Osteoblast (primary cell): ENCODE data around the gene PRIMPOL. TPM values are rescaled to one million over a fixed set of nuclear protein-coding genes. Genes with fewer than 3 reads are reported as not detected.

Experiments used
- DNase-seq: peaks from one replicate; pipeline ENCODE4 v3.0.0; 2011; ENCODE audit warnings: low spot score, mixed read lengths; ENCODE audit not compliant: insufficient read length; ENCODE audit errors: missing footprints
- H2AFZ ChIP-seq: 2 replicates; pipeline ENCODE4 v1.6.0; 2011; ENCODE audit warnings: mild to moderate bottlenecking, low read length
- H3K27ac ChIP-seq: 2 replicates; pipeline ENCODE4 v1.5.1; 2011; ENCODE audit warnings: mild to moderate bottlenecking, low read depth, low read length, moderate library complexity
- H3K27me3 ChIP-seq: 2 replicates; pipeline ENCODE4 v1.6.0; 2012; ENCODE audit warnings: mild to moderate bottlenecking, control low read depth, inconsistent platforms, low read length, moderate library complexity; ENCODE audit not compliant: insufficient read depth
- H3K36me3 ChIP-seq: 2 replicates; pipeline ENCODE4 v1.5.1; 2011; ENCODE audit warnings: mild to moderate bottlenecking, low read length, control low read depth, moderate library complexity; ENCODE audit not compliant: insufficient read depth
- H3K4me1 ChIP-seq: 2 replicates; pipeline ENCODE4 v1.5.1; 2011; ENCODE audit warnings: mild to moderate bottlenecking, low read length, control low read depth, moderate library complexity; ENCODE audit not compliant: insufficient read depth
- H3K4me2 ChIP-seq: 2 replicates; pipeline ENCODE4 v1.6.0; 2011; ENCODE audit warnings: mild to moderate bottlenecking, low read length; ENCODE audit not compliant: insufficient read depth
- H3K4me3 ChIP-seq: fragments of 200-600 bp; sonication (generic); 3 replicates; pipeline ENCODE4 v1.5.1; 2012; ENCODE audit warnings: mild to moderate bottlenecking, low read length, inconsistent platforms; ENCODE audit not compliant: insufficient read depth
- H3K79me2 ChIP-seq: 2 replicates; pipeline ENCODE4 v1.6.0; 2012; ENCODE audit warnings: mild to moderate bottlenecking, low read length, control low read depth, inconsistent platforms; ENCODE audit not compliant: insufficient read depth
- H3K9me3 ChIP-seq: 2 replicates; pipeline ENCODE4 v1.5.1; 2011; ENCODE audit warnings: low read depth, low read length, control low read depth
- H4K20me1 ChIP-seq: 2 replicates; pipeline ENCODE4 v1.6.0; 2012; ENCODE audit warnings: mild to moderate bottlenecking, low read length, control low read depth; ENCODE audit not compliant: insufficient read depth
- total RNA-seq: library from RNA; depleted of rRNA; stranded (reverse); fragments of >200 nt; gene quantifications from 2 replicates; pipeline ENCODE4 v1.2.3, GENCODE V29; 2012
- TF ChIP-seq, protein P1 (sequence below): IDR thresholded peaks from 2 replicates; pipeline ENCODE4 v1.5.1; 2011; ENCODE audit warnings: mild to moderate bottlenecking, low read depth, low read length, moderate library complexity; ENCODE audit errors: extremely low read depth

PRIMPOL gene
- total RNA-seq, 1 donor = 16.6 TPM

DNA sequence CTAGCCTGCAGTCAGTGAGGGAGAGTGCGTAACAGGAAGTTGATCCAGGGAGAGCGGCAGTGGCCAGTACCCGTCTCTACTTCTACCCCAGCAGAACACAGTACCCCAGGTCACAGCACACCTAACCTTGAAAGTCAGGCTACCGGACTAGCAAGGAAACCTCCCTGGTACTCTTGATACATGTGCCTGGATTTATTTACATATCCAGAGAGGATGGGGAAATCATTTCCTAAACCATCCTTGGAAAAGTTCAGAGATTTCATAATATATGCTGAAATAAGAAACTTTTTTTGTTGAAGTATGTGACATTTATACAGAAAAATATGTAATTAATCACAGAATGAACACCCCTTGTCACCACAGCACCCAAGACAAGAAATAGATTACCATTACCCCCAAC lies 24.5 kb downstream of the PRIMPOL start:
- no peak overlapping the region for H3K4me2 ChIP-seq
- no peaks in the 10 kb centered on the region for H3K9me3 ChIP-seq
- no peaks in the 10 kb centered on the region for H3K79me2 ChIP-seq
- no peaks in the 10 kb centered on the region for H4K20me1 ChIP-seq
- H2AFZ ChIP-seq = no peak overlapping the region
- H3K36me3 ChIP-seq = peaks cover 4% of the 10 kb centered on the region
- no peak for DNase-seq
- H3K27me3 ChIP-seq = no peaks in the 10 kb centered on the region
- H3K4me1 ChIP-seq = no peaks in the 10 kb centered on the region
- H3K27ac ChIP-seq = no peak overlapping the region
- TF ChIP-seq, protein P1, sequence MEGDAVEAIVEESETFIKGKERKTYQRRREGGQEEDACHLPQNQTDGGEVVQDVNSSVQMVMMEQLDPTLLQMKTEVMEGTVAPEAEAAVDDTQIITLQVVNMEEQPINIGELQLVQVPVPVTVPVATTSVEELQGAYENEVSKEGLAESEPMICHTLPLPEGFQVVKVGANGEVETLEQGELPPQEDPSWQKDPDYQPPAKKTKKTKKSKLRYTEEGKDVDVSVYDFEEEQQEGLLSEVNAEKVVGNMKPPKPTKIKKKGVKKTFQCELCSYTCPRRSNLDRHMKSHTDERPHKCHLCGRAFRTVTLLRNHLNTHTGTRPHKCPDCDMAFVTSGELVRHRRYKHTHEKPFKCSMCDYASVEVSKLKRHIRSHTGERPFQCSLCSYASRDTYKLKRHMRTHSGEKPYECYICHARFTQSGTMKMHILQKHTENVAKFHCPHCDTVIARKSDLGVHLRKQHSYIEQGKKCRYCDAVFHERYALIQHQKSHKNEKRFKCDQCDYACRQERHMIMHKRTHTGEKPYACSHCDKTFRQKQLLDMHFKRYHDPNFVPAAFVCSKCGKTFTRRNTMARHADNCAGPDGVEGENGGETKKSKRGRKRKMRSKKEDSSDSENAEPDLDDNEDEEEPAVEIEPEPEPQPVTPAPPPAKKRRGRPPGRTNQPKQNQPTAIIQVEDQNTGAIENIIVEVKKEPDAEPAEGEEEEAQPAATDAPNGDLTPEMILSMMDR = no peak
- no peak overlapping the region for H3K4me3 ChIP-seq

DNA sequence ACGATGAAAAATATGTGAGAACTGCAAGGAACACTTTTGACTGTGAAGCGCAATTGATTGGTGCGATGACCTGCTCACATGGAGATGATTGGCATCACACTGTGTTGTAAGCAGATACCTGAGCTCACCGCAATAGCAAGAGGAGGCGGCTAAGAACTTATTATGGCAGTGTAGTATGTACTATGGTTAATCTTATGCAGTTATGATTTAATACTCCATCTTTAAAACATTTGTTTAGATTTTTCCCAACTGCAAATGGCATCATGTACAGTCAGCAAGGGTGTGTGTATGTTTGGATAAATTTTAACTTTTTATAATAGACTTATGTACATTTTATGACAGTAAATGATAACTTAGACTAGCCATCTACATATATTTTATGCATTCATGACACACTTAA lies 25.5 kb downstream of the PRIMPOL start:
- Histone ChIP-seq H3K27ac (no peak overlapping the region), H3K4me1 (no peaks in the 10 kb centered on the region), H3K27me3 (no peaks in the 10 kb centered on the region), H3K79me2 (no peaks in the 10 kb centered on the region), H4K20me1 (no peaks in the 10 kb centered on the region), H3K36me3 (peaks cover 4% of the 10 kb centered on the region), H2AFZ (no peak overlapping the region), H3K4me2 (no peak overlapping the region), H3K9me3 (no peaks in the 10 kb centered on the region), H3K4me3 (no peak overlapping the region)
- TF ChIP-seq, protein P1 = no peak
- DNase-seq = no peak

DNA sequence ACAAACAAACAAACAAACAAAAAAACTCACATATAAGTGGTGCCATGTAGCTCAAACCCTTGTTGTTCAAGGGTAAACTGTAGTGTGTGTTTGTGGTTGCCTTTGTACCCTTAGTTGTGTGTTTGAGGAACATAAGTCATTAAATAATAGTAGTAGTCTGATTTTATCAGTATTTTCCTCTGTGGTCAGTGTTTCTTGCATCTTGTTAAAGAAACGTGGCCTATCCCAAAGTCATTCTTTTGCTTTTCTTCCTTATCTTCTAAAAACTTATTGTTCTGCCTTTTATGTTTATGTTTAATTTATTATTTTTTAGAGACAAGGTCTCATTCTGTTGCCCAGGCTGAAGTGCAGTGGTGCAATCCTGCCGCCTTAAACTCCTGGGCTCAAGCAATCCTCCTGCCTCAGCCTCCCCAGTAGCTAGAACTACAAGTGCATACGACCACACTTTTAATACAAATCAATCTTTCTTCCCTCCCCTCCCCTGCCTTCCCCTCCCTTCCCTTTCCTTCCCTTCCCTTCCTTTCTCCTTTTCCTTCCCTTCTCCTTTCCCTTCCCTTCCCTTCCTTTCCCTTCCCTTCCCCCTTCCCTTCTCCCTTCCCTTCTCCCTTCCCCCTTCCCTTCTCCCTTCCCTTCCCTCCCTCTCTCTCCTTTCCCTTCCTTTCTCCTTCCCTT lies 26.4 kb downstream of the PRIMPOL start:
- H2AFZ ChIP-seq = no peak overlapping the region

DNA sequence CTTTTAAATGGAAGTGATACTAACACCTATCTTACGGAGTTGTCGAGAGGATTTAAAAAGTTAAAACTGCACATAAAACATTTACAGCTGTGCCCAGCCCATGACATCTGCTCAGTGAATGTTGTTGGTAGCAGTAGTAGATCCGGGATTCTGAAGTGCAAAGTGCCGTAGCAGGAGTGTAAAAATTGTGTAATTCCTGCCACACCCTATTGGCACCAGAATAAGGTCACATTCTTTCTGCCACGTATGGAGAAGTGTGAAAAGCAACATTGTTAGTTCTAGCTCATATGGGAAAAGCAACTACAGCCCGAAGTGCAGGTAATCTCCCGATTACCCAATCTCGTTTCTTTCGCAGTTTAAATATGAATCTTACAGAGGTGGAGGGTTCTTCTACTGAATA lies 31.2 kb downstream of the PRIMPOL start:
- TF ChIP-seq, protein P1 = no peak
- Histone ChIP-seq H3K9me3 (no peaks in the 10 kb centered on the region), H2AFZ (no peak overlapping the region), H3K79me2 (no peaks in the 10 kb centered on the region), H3K4me2 (no peak overlapping the region), H4K20me1 (no peaks in the 10 kb centered on the region), H3K4me1 (peaks cover 3% of the 10 kb centered on the region), H3K27ac (no peak overlapping the region), H3K27me3 (no peaks in the 10 kb centered on the region), H3K36me3 (peaks cover 2% of the 10 kb centered on the region), H3K4me3 (no peak overlapping the region)
- DNase-seq = no peak

More for the DNA sequence above, 26.4 kb downstream of the PRIMPOL start:
- Histone ChIP-seq H3K9me3 (no peaks in the 10 kb centered on the region), H3K4me2 (no peak overlapping the region), H3K79me2 (no peaks in the 10 kb centered on the region), H3K27ac (no peak overlapping the region), H3K4me1 (no peaks in the 10 kb centered on the region), H4K20me1 (no peaks in the 10 kb centered on the region), H3K27me3 (no peaks in the 10 kb centered on the region), H3K36me3 (peaks cover 4% of the 10 kb centered on the region), H3K4me3 (no peak overlapping the region)
- DNase-seq = no peak
- TF ChIP-seq, protein P1 = no peak
